OCI-LY3 (cell line): ENCODE results near the gene FGD4.

Source experiments
- EZH2phosphoT487 ChIP-seq: fragments of 200-600 bp; shearing (Covaris generic); IDR thresholded peaks from 2 replicates; pipeline ENCODE4 v1.6.1; 2018; ENCODE audit warnings: antibody characterized with exemption, mixed run types, low read depth
- TF ChIP-seq, protein P1 (sequence below): fragments of 200-600, 300-600 bp; sonication (generic); IDR thresholded peaks from 2 replicates; pipeline ENCODE4 v1.5.1; 2014; ENCODE audit warnings: antibody characterized with exemption, low read length, low read depth

- TF ChIP-seq, protein P1, sequence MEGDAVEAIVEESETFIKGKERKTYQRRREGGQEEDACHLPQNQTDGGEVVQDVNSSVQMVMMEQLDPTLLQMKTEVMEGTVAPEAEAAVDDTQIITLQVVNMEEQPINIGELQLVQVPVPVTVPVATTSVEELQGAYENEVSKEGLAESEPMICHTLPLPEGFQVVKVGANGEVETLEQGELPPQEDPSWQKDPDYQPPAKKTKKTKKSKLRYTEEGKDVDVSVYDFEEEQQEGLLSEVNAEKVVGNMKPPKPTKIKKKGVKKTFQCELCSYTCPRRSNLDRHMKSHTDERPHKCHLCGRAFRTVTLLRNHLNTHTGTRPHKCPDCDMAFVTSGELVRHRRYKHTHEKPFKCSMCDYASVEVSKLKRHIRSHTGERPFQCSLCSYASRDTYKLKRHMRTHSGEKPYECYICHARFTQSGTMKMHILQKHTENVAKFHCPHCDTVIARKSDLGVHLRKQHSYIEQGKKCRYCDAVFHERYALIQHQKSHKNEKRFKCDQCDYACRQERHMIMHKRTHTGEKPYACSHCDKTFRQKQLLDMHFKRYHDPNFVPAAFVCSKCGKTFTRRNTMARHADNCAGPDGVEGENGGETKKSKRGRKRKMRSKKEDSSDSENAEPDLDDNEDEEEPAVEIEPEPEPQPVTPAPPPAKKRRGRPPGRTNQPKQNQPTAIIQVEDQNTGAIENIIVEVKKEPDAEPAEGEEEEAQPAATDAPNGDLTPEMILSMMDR: no peak
- TF ChIP-seq EZH2phosphoT487: no peak
Measured at GRCh38 chr12:32535288-32535999, 136.1 kb downstream of the FGD4 start.
